Measurements from ENCODE around the gene PPP1R27. TPM values are rescaled to one million over a fixed set of nuclear protein-coding genes. Genes with fewer than 3 reads are reported as not detected.

The PPP1R27 gene
- total and polyA plus RNA-seq, 9 of the 15 experiments (the other 6 are each of a cell fraction or from before 2014, with no cell fraction given): 0.29 to 6.9 (median 1.5) TPM; not detected in 2

- TF ChIP-seq, protein P1, sequence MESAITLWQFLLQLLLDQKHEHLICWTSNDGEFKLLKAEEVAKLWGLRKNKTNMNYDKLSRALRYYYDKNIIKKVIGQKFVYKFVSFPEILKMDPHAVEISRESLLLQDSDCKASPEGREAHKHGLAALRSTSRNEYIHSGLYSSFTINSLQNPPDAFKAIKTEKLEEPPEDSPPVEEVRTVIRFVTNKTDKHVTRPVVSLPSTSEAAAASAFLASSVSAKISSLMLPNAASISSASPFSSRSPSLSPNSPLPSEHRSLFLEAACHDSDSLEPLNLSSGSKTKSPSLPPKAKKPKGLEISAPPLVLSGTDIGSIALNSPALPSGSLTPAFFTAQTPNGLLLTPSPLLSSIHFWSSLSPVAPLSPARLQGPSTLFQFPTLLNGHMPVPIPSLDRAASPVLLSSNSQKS (CRISPR knock-in tag; IDR thresholded peaks at IDR 0.05): no peak
- TF ChIP-seq MTA2 (IDR thresholded peaks at IDR 0.05; ENCODE audit: low read depth) (0 out of 2 replicates have a peak, but pooled peaks have one; percentile 18), NFRKB (IDR thresholded peaks at IDR 0.05; ENCODE audit: low read depth) (peak; percentile 88; the same call in 1 of the 2 replicates), LEF1 (IDR thresholded peaks at IDR 0.05) (no peak), NR2C2 (CRISPR knock-in tag; IDR thresholded peaks at IDR 0.05) (peak; percentile 71; the same call in 1 of the 2 replicates), NR2C2 (tag; IDR thresholded peaks at IDR 0.05) (peak; percentile 94), BCOR (IDR thresholded peaks at IDR 0.05) (no peak), ATF4 (CRISPR knock-in tag; IDR thresholded peaks at IDR 0.05) (0 out of 2 replicates have a peak, but pooled peaks have one; percentile 5), SMARCA5 (IDR thresholded peaks at IDR 0.05) (no peak), SAFB (IDR thresholded peaks at IDR 0.05; ENCODE audit: borderline replicate concordance, low read depth, low read length) (peak; percentile 100), CHD7 (IDR thresholded peaks at IDR 0.05; ENCODE audit: low read depth, low read length) (no peak), KLF1 (tag; IDR thresholded peaks at IDR 0.05) (peak; percentile 69)
- TF ChIP-seq, protein P2, sequence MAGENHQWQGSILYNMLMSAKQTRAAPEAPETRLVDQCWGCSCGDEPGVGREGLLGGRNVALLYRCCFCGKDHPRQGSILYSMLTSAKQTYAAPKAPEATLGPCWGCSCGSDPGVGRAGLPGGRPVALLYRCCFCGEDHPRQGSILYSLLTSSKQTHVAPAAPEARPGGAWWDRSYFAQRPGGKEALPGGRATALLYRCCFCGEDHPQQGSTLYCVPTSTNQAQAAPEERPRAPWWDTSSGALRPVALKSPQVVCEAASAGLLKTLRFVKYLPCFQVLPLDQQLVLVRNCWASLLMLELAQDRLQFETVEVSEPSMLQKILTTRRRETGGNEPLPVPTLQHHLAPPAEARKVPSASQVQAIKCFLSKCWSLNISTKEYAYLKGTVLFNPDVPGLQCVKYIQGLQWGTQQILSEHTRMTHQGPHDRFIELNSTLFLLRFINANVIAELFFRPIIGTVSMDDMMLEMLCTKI (IDR thresholded peaks at IDR 0.05; ENCODE audit: partially characterized antibody): no peak
Measured at GRCh38 chr17:81871387-81872230, 36.8 kb upstream of the PPP1R27 start (continued).
